ENCODE data around the gene KCNK10.

KCNK10 gene

DNA sequence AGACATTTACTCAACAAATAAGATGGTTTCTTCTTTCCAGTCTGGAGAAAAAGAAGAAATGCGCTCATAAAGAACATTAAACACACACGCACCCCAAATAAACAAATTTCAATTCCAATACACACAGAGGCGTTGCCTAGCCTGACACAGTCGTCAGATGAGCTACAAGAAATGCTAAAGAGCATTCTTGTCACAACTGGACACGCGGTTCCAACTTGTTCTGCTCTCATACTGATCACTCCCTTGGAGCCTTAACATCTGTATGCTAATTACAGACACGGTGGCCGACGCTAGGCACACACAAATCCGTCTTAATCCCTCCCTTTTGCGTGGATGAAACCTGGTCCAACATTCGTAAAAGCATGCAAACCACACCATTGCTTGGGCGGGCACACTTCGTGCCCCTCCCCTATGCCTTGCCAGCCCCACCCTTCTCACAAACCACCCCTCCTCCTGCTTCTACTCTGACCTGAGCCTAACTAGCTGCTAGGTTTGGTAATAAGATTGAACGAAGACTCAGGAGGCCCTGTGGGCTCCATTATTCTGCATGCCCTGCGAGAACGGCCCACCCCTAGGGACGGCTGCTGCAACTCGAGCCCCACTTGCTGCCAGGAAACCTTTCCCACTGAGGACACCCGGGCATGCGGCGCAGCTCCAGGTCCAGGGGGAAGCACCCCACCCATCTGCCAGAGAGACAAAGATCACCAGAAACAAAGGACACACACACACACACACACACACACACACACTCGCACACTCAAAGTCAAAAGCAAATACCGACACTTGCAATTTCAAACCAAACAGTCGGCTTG lies 1.2 kb downstream of the KCNK10 start:
- peak; percentile 77 for DNase-seq

DNA sequence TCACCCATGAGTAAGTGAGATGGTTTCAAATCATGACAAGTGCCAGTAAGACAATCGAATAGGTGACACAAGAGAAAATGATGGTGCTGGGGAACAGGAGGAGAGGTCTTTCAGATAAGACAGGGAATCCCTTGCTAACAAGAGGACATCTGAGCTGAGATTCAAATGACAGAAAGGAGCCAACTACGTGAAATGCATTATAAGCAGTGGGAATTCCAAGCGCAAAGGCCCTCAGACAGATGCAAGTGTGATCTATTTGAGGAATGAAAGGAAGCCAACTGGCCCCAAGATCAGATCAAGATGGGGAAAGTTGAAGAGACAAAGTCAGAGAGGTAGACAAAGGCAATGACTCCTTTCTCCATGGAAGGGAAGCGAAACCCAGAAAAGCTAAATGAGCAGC lies 4.7 kb downstream of the KCNK10 start:
- no peak for DNase-seq

DNA sequence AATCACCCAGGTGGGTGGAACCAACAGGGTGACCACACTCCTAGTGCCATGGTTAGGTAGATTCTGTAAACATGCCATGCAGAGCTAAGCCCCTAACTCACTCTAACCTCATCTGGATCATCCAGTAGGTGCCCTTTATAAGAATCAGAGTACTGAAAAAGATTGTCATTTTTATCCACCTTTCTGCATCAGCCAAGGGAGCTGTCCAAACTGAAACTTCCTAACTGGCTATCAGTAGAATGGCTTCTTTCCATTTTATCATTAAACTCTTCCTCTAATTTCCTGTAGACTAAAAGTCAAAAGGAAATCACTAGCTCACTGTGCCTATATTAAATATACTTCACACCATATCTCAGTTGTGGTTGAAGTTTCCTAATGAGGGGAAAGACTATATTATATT lies 6.5 kb downstream of the KCNK10 start:
- no peak for DNase-seq

DNA sequence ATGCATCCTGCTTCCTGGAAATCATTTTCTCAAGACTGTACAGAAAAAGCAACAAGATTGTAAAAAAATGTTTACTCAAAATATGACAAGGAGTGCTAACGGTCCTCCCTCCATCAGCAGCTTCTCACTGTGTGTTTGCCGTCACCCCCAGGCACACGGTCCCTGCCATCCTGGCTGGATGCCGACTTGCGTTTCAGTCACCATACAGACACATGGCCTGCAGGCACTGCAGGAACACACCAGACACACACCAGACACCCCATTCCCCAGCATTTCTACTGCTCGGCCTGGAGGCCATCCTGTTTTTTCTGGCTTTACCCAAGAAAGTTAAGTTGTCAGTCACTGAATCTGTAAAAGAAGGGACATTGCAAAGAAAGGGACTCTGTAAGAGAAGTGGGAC lies 10.8 kb downstream of the KCNK10 start:
- DNase-seq, result no peak

DNA sequence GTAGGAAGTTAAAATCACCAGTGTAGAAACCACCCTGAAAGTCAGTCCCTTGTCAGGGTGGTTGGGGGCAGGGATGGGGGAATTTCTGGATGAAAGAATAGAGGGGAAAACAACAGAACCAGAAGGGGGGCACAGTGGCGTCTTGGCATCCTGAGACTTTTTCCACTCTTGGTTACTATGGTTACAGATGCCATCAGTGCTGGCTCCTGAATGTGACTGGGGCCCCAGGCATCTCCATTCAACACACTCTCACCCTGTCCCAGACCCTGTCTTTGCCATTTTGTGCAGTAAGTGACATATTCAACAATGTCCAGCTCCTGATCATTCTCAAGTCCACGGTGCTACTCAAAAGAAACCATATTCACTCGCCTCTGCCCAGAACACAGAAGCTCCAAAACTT lies 11.3 kb downstream of the KCNK10 start:
- no peak for DNase-seq

DNA sequence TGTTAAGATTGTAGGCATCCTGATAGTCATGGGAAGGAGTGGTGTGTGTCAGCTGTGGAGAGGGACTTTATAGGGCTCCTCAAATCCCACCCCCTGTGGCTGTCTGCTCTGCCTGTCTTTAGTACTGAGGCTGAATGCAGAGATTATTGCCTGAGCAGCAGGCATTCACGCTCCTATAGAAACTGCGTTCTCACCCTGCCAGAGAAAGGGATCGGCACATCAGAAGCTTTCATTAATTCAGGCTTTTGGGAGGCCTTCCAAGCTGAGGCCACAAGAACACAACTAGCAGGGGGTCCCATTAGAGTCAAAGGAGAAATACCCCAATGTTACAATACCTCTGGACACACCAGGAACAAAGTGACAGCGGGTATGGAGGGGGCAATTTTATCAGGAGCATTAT lies 12.6 kb downstream of the KCNK10 start:
- no peak for DNase-seq

DNA sequence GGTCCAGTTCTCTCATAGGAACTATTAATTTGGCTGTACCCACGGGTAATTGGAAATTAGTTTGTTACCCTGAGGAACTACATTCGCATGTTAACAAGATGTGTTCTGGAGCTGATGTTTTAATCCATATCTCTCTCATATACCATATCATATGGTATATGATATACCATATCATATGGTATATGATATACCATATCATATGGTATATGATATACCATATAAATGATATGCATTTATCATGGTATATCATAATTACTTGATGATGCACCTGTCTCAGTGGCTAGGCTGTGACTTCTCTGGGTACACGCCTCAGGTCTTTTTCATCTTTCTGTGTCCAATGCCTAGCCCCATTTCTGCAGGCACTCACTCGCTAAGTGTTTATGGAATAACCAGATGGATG lies 13.0 kb downstream of the KCNK10 start:
- no peak for DNase-seq

DNA sequence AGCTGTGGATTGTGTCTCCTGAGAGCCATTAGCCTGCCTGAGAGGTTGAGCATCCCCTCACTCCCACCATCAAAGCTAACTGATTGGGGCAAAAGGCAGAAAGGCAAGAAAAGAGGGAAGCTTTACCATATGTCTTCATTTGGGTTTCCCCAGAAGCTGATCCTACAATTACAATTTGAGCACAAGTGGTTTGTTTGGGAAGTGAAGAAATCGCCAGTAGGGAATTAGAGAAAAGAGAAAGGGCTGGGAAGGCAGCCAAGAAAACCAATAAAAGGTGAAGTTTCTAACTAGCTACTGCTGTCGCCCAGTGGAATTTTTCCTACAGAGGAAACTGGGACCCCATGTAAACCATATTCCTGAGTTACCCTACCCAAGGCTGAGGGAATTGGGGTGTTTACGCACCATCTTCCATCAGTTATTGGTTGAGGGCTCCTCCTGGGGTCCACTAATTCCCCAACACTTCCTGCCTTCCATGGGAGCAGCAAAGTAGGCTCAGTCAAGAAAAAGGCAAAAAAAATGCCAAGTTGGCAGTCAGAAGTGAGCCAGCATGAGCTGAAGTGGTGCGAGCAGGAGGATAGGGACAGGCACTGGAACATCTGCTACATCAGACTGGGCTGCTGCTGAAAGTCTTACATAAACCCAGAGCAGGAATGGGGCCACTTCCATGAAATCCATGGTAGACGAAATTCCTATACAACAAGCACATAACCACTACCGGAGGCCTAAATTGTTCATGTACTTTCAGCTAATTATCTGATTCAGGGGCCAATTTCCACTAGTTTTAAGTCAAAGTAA lies 17.3 kb downstream of the KCNK10 start:
- DNase-seq, result peak; percentile 31

DNA sequence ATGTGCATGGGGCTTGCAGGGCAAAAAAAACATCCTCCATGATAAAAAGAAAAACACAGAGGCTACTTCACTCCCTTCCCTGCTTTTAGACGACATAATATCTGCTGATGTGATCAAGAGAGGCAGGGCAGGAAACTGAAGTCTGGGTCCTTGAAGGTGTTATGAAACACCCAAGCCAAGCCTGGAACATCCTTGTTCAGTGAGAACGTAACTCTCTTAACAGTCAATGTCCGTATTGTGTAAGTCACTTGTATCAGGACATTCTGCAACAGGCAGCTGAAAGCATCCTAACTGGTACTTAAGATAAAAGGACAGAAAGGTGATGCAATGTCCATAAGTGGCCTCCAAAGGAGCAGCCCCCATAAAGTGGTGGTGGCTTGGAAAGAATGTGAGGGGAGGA lies 20.0 kb downstream of the KCNK10 start:
- DNase-seq, result no peak

DNA sequence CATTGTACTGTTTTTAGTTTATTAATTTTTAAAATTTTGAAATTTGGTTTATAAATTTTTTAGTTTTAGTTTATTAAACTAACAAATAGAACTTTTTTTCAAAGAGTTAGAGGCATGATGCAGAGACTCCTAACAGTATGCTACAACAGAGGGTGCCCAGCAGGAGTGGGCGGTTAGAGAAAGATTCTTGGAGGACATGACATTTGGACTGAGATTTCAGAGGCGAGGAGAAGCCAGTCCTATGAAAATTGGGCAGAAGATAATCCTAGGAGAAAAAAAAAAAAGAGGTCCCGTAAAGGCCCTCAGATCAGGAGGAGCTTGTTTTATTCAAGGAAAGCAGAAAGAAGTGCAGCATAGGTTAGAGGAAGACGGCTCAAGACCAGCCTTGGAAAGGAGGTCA lies 21.7 kb downstream of the KCNK10 start:
- DNase-seq, result no peak

DNA sequence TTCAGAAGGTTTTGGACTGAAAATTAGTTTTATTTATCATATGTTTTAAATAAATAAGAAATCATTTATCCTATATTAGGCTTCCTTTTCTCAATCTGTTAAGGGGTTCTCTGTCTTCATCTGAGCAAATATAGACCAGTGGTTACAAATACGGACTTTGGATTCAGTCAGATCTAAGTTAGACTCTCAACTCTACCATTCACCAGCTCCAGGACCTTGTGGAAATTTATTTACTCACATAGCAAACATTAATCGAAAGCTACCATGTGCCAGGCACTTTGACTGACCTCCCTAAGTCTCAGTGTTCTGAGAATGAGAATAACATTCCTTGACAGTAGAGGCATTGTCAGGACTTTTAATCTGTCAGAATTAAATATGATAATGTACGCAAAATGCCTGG lies 22.3 kb downstream of the KCNK10 start:
- DNase-seq, result no peak

DNA sequence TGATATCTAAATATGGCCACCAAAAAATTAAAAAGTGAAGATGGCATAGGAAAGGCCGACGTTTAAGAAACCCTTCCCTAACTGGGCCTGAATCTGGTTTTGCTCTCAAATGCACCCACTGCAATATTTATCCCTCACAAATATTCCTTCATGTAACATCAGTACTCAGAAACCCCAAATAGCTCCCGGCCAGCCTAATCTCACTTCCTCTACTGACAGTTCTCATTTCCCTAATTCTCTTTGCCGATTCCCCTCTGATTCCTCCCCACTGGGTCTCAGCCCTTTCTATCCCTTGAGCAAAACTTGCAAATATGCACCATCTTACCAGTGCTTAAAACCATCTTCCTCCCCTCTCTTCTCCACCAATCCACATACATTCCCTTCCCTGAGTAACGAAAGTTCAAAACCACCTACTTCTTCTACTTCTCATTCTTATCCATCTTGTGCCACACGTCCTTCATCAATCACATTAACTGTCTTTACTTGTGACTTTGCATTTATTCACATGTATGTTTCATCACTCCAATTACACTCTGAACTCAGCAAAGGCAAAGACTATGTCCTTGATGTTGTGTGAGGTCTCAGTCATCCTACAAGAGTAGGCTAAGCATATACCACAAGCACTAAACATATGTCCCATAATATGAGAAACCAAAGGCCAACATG lies 23.1 kb downstream of the KCNK10 start:
- DNase-seq, result no peak

DNA sequence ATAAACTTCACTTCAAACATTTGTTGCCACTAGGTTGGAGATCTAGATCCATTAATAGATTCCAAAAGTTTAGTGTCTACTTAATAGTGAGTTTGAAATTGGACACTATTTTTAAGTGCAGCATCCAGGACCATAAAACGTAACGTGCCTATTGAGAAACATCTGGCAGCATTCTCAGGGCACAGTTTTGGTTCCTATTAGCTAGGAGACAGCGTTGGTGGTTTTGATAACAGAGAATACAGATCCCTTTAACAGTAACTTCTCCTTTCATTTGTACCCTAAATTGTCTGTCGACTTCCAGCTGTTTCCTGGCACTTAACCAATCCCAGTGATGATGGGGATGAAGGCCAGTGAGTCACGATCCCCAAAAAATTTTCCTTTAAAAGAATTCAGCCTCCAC lies 25.8 kb downstream of the KCNK10 start:
- no peak for DNase-seq

DNA sequence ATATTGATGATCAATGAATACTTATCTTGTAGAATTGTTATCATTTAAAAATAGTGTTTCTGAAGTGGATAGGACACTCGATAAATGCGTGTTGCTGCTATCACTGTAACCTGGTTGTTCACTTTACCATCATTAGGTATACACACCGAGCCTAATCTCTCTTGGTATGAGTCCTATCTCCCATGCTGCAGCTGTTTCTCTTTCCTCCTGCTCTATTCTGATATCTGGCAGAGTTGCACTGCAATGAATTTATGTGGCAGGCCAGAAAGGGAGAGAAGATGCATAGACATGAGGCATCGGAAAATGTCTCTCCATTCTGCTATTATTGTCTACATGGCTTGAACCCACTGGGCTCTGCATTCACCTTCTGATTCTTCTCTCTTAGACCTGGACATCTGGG lies 26.7 kb downstream of the KCNK10 start:
- no peak for DNase-seq

DNA sequence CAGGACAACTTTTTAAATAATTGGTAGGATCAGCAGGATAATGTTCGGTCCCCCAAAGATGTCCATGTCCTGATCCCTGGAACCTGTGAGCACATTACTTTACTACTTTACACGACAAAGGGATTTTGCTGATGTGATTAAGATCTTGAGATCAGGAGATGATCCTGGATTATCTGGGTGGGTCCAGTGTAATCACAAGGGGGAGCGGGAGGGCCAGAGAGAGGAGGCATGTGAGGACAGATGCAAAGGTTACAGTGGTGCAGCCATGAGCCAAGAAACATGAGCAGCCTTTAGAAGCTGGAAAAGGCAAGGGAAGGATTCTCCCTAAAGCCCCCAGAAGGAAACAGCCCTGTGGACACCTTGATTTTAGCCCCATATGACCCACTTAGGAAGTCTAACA lies 33.1 kb downstream of the KCNK10 start:
- DNase-seq, result no peak

DNA sequence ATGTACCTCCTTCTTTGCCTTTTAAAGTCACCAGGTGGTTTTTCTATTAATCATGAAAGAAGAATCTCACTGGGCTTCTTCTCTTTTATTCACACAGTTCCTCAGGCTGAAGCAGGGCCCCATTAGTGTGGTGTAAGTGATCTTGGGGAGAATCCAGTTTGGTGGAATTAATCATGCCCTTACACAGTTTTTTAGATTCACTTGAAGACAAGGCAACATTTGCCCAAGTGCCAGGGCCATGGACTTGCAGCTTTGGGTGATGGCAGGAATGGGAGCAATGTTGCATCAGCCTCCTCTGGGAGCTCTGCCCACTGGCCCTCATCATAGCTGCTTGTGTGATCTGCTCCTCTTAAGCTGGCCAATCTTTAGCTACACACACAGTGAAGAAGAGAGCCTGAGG lies 33.8 kb downstream of the KCNK10 start:
- no peak for DNase-seq

DNA sequence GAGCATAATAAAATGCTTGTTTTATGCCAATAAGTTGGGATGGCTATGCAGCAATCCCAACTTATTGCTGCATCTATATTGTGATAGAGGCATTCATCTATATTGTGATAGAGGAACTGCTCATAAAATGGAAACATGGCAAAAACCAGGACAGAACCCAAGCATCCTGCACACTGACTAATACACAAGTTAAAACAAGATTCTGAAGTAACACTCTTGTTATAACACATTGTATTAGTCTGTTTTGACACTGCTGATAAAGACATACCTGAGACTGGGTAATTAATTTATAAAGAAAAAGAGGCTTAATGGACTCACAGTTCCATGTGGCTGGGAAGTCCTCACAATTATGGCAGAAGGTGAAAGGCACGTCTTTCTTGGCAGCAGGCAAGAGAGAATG lies 36.8 kb downstream of the KCNK10 start:
- DNase-seq, result no peak

DNA sequence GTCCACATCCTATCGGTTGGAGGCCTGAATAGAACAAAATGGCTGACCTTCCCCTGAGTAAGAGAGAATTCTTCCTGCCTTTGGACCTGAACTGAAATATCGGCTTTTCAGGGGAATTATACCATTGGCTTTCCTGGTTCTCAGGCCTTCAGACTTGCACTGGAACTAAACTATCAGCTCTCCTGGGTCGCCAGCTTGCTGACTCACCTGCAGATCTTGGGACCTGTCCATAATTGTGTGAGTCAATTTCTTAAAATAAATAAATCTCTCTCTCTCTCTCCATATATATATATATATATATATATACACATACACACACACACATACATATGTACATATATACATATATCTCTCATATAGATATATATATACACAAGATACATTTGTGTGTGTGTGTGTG lies 41.6 kb downstream of the KCNK10 start:
- no peak for DNase-seq

DNA sequence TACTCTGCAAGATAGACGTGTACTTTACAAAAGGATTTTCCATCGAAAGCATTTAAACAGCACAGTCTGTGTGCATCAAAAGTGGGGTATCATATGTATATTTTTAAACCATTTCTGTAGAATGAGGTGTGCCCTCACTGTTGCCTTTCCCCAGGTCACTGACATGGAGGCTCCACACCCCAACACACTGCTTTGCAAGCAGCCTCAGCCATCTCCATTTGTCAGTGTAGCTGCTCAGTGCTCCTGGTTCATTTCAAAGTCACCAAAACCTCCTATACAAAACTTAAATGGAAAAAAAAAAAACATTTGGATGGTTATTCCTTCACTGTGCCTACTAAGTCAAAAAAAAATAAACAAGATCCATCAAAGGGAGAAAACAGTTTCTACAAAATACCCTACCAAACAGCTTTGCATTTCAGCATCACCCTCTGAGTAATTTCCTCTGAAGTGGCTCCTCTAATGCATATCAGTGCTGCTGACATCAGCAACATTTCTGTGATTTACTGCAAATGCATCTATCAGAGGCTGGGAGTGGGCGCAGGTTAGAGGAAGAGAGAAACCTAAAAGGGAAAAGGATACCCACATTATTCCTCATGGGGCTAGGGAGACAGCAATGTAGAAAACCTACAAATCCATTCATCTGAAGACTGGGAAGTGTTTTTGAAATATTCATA lies 46.0 kb downstream of the KCNK10 start:
- DNase-seq, result no peak

DNA sequence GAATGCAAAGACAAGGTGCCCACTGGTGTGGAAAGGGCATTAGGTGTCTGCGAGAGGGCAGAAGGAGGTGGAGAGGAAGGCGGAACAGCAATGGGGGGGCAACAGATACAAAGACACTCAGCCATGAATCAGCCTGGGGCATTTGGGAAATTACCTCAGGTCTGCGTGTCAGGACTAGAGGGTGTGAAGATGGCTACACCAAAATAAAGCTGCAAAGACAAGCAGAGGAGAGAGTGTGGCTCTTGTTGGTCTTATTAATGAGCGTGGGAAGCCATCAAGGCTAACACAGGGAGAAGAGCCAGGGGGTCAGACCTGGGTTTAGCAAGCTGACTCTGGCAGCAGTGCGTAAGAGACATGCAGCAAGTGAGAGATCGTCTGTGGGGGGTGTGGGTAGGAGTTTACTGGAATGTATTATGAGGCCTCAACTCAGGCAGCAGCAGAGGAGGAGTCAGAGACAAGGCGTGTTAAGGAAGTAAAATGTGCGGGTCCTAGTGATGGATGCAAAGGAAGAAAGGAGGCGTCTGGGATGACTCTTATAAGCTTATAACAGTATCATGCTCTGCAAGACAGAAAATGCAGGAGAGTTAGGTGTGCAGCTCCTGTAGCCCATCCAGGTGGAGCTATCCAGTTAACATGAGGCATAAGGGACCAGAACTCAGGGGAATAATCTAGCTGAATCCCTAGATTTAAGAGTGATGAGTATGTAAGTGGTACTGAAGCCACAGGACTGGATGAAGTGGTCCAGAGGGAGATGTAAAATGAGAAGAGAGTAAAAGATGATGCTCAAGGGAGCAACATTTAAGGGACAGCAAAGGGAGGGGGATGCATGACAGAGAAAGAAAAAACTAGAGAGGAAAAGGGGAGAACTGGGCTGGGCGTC lies 50.4 kb downstream of the KCNK10 start:
- DNase-seq, result no peak

DNA sequence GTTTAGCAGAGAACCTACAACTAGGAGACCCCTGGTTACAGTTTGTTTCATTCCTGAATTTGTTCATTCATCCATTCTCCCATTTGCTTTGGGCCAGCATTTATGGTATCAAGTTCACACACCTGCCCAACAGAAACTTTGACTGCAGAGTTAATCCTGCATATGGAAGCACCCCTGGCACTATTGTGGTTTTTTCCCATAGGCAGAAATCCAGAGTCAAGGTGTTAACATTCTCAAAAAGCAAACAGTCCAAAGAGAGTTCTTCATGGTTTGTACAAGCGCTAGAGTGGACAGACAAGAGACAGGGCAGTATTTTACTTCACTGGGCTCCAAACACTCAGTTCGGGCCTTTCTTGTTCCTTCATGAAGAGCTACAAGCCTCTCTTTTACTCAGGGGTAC lies 51.9 kb downstream of the KCNK10 start:
- no peak for DNase-seq

DNA sequence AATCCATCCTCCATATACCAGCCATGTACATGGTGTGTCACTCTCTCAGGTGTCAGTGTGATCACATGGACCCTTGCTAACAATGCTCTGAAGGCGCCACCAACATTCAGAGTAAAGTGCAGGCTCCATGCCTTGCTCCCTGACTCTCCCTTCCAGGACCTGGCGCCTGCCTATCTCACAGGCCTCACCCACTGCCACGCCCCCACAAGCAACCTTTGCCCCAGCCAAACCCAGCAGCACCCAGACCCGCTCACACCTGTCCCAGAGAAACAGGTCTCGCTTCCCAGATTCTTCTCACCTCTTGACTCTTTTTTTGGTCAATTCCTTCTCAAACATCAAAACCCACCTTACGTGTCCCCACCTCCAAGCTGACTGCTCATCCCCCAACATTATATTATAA lies 52.3 kb downstream of the KCNK10 start:
- no peak for DNase-seq
